ENCODE measurements around the gene UBE2B.

GRCh38 chr5:134435560-134435959 is 64.2 kb downstream of the UBE2B start:
- TF ChIP-seq, protein P1, sequence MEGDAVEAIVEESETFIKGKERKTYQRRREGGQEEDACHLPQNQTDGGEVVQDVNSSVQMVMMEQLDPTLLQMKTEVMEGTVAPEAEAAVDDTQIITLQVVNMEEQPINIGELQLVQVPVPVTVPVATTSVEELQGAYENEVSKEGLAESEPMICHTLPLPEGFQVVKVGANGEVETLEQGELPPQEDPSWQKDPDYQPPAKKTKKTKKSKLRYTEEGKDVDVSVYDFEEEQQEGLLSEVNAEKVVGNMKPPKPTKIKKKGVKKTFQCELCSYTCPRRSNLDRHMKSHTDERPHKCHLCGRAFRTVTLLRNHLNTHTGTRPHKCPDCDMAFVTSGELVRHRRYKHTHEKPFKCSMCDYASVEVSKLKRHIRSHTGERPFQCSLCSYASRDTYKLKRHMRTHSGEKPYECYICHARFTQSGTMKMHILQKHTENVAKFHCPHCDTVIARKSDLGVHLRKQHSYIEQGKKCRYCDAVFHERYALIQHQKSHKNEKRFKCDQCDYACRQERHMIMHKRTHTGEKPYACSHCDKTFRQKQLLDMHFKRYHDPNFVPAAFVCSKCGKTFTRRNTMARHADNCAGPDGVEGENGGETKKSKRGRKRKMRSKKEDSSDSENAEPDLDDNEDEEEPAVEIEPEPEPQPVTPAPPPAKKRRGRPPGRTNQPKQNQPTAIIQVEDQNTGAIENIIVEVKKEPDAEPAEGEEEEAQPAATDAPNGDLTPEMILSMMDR (IDR thresholded peaks at IDR 0.05; ENCODE audit: insufficient read depth, low read length) = no peak
- TF ChIP-seq, protein P2, sequence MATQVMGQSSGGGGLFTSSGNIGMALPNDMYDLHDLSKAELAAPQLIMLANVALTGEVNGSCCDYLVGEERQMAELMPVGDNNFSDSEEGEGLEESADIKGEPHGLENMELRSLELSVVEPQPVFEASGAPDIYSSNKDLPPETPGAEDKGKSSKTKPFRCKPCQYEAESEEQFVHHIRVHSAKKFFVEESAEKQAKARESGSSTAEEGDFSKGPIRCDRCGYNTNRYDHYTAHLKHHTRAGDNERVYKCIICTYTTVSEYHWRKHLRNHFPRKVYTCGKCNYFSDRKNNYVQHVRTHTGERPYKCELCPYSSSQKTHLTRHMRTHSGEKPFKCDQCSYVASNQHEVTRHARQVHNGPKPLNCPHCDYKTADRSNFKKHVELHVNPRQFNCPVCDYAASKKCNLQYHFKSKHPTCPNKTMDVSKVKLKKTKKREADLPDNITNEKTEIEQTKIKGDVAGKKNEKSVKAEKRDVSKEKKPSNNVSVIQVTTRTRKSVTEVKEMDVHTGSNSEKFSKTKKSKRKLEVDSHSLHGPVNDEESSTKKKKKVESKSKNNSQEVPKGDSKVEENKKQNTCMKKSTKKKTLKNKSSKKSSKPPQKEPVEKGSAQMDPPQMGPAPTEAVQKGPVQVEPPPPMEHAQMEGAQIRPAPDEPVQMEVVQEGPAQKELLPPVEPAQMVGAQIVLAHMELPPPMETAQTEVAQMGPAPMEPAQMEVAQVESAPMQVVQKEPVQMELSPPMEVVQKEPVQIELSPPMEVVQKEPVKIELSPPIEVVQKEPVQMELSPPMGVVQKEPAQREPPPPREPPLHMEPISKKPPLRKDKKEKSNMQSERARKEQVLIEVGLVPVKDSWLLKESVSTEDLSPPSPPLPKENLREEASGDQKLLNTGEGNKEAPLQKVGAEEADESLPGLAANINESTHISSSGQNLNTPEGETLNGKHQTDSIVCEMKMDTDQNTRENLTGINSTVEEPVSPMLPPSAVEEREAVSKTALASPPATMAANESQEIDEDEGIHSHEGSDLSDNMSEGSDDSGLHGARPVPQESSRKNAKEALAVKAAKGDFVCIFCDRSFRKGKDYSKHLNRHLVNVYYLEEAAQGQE (IDR thresholded peaks at IDR 0.05; ENCODE audit: insufficient replicate concordance, low read depth) = no peak
- TF ChIP-seq POLR2AphosphoS5 (IDR thresholded peaks at IDR 0.05; ENCODE audit: low read depth) (no peak), GABPA (IDR thresholded peaks at IDR 0.05; ENCODE audit: low read depth) (no peak), SPI1 (IDR thresholded peaks at IDR 0.05; ENCODE audit: borderline replicate concordance, low read depth) (no peak)
